ENCODE results near the gene RASGRF1.

DNA sequence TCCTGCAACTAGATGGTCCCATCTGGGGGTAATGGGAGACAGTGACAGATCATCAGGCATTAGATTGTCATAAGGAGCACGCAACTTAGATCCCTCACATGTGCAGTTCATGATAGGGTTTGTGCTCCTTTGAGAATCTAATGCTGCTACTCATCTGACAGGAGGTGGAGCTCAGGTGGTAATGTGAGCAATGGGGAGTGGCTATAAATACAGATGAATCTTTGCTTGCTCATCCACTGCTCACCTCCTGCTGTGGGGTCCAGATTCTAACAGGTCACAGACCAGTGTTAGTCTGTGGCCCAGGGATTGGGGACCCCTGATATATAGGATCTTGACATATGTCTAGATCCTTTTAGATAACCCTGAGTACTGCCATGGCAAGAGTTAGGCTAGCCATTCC lies 52.7 kb downstream of the RASGRF1 start:
- TF ChIP-seq MXI1 (IDR thresholded peaks at IDR 0.05; ENCODE audit: low read depth, low read length) (no peak), MAZ (CRISPR knock-in tag; conservative IDR thresholded peaks at IDR 0.05 in 1 of 2, IDR thresholded peaks at IDR 0.05 in 1 of 2) (no peak), ZNF282 (CRISPR knock-in tag; IDR thresholded peaks at IDR 0.05) (no peak), ZNF121 (CRISPR knock-in tag; conservative IDR thresholded peaks at IDR 0.05) (no peak), MEF2D (tag; conservative IDR thresholded peaks at IDR 0.05; ENCODE audit: low read depth) (no peak), NEUROD1 (IDR thresholded peaks at IDR 0.05; ENCODE audit: borderline replicate concordance, low read depth, low read length, partially characterized antibody) (no peak), LEF1 (IDR thresholded peaks at IDR 0.05) (no peak)
- TF ChIP-seq, protein P1, sequence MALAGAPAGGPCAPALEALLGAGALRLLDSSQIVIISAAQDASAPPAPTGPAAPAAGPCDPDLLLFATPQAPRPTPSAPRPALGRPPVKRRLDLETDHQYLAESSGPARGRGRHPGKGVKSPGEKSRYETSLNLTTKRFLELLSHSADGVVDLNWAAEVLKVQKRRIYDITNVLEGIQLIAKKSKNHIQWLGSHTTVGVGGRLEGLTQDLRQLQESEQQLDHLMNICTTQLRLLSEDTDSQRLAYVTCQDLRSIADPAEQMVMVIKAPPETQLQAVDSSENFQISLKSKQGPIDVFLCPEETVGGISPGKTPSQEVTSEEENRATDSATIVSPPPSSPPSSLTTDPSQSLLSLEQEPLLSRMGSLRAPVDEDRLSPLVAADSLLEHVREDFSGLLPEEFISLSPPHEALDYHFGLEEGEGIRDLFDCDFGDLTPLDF (CRISPR knock-in tag; IDR thresholded peaks at IDR 0.05): no peak
- TF ChIP-seq, protein P2, sequence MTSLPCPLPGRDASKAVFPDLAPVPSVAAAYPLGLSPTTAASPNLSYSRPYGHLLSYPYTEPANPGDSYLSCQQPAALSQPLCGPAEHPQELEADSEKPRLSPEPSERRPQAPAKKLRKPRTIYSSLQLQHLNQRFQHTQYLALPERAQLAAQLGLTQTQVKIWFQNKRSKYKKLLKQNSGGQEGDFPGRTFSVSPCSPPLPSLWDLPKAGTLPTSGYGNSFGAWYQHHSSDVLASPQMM (CRISPR knock-in tag; IDR thresholded peaks at IDR 0.05): no peak
- TF ChIP-seq, protein P3, sequence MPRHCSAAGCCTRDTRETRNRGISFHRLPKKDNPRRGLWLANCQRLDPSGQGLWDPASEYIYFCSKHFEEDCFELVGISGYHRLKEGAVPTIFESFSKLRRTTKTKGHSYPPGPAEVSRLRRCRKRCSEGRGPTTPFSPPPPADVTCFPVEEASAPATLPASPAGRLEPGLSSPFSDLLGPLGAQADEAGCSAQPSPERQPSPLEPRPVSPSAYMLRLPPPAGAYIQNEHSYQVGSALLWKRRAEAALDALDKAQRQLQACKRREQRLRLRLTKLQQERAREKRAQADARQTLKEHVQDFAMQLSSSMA (CRISPR knock-in tag; IDR thresholded peaks at IDR 0.05): no peak
- TF ChIP-seq, protein P4, sequence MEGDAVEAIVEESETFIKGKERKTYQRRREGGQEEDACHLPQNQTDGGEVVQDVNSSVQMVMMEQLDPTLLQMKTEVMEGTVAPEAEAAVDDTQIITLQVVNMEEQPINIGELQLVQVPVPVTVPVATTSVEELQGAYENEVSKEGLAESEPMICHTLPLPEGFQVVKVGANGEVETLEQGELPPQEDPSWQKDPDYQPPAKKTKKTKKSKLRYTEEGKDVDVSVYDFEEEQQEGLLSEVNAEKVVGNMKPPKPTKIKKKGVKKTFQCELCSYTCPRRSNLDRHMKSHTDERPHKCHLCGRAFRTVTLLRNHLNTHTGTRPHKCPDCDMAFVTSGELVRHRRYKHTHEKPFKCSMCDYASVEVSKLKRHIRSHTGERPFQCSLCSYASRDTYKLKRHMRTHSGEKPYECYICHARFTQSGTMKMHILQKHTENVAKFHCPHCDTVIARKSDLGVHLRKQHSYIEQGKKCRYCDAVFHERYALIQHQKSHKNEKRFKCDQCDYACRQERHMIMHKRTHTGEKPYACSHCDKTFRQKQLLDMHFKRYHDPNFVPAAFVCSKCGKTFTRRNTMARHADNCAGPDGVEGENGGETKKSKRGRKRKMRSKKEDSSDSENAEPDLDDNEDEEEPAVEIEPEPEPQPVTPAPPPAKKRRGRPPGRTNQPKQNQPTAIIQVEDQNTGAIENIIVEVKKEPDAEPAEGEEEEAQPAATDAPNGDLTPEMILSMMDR (IDR thresholded peaks at IDR 0.05 in 2 of 3, conservative IDR thresholded peaks at IDR 0.05 in 1 of 3; ENCODE audit: insufficient read depth in 2 of 3, low read depth in 1 of 3, low read length in 3 of 3): no peak
